Esophagus (tissue), 2 donors: ENCODE results near the gene SOX10. TPM values are rescaled to one million over a fixed set of nuclear protein-coding genes. Genes with fewer than 3 reads are reported as not detected.

Source experiments
- H3K27ac ChIP-seq, 2 donors: one replicate each; pipeline ENCODE4 v1.5.1; 2013; ENCODE audit warnings: low read depth in 2 of 2, mild to moderate bottlenecking in 2 of 2, inconsistent platforms in 1 of 2, low read length in 1 of 2, moderate library complexity in 1 of 2
- H3K27me3 ChIP-seq, 2 donors: one replicate each; pipeline ENCODE4 v1.6.1; 2013; ENCODE audit warnings: low read length in 2 of 2, control low read depth in 1 of 2, mild to moderate bottlenecking in 1 of 2; ENCODE audit not compliant: insufficient read depth in 2 of 2, control insufficient read depth in 1 of 2
- H3K36me3 ChIP-seq, 2 donors: one replicate each; pipeline ENCODE4 v1.6.1; 2013; ENCODE audit warnings: low read length in 1 of 2; ENCODE audit not compliant: control insufficient read depth in 2 of 2, insufficient read depth in 2 of 2
- H3K4me1 ChIP-seq, 2 donors: one replicate each; pipeline ENCODE4 v1.6.1; 2013; ENCODE audit warnings: low read length in 1 of 2; ENCODE audit not compliant: control insufficient read depth in 2 of 2, insufficient read depth in 2 of 2
- H3K4me3 ChIP-seq, 2 donors: one replicate each; pipeline ENCODE4 v1.5.1; 2013; ENCODE audit warnings: low read length in 2 of 2, mild to moderate bottlenecking in 2 of 2, low read depth in 1 of 2, moderate library complexity in 1 of 2
- H3K9me3 ChIP-seq, 2 donors: one replicate each; pipeline ENCODE4 v1.6.1; 2013; ENCODE audit warnings: mild to moderate bottlenecking in 2 of 2, low read depth in 1 of 2, low read length in 1 of 2, moderate library complexity in 1 of 2; ENCODE audit not compliant: control insufficient read depth in 2 of 2, insufficient read depth in 1 of 2
- WGBS, 2 donors: extraction: QIAGEN DNeasy Blood & Tissue Kit; methylation state at CpG; one replicate each; pipeline ENCODE4 v1.1.7; 2013; 5-methylcytosine and 5-hydroxymethylcytosine counted together
- polyA plus RNA-seq, 2 donors: library from polyadenylated mRNA; stranded (reverse); fragments of 200-250 nt; gene quantifications; one replicate each; pipeline ENCODE4 v1.2.3, GENCODE V29; 2013
- donor health status: healthy with polysubstance abuse.
- donor health status: Bipolar disorder and iron deficiency.

SOX10 gene
- polyA plus RNA-seq, 2 donors = 0.63 to 0.99 TPM

- peak overlapping the region in 1 of 2 donors; percentile 23 for H3K4me3 ChIP-seq
These were observed 32.1 kb upstream of the SOX10 start for GRCh38 chr22:38016182-38017151.

GRCh38 chr22:38014083-38014482, 29.7 kb upstream of the SOX10 start:
- WGBS, 2 donors = 97 to 100% methylated on average over 1 of the region's 1 CpG
- no peaks in the 10 kb centered on the region for H3K27me3 ChIP-seq
- H3K27ac ChIP-seq = no peak overlapping the region

More at GRCh38 chr22:38016182-38017151, 32.1 kb upstream of the SOX10 start:
- Histone ChIP-seq H3K27ac (peak overlapping the region; percentile 19 to 87), H3K4me1 (peaks cover 6 to 14% of the 10 kb centered on the region in 2 donors), H3K27me3 (no peaks in the 10 kb centered on the region), H3K9me3 (no peaks in the 10 kb centered on the region), H3K36me3 (no peaks in the 10 kb centered on the region)
- WGBS, 2 donors = 33 to 40% methylated on average over 29 to 33 of the region's 33 CpGs

GRCh38 chr22:38012604-38013072, 28.3 kb upstream of the SOX10 start:
- H3K27ac ChIP-seq = no peak overlapping the region
- H3K27me3 ChIP-seq = no peaks in the 10 kb centered on the region
- H3K4me1 ChIP-seq = peaks cover 6 to 14% of the 10 kb centered on the region in 2 donors
- no peaks in the 10 kb centered on the region for H3K9me3 ChIP-seq
- H3K4me3 ChIP-seq = no peak overlapping the region
- H3K36me3 ChIP-seq = no peaks in the 10 kb centered on the region
- 79 to 89% methylated on average over 7 of the region's 7 CpGs for WGBS, 2 donors

More at GRCh38 chr22:38014083-38014482, 29.7 kb upstream of the SOX10 start:
- no peaks in the 10 kb centered on the region for H3K36me3 ChIP-seq
- H3K4me3 ChIP-seq = no peak overlapping the region
- H3K4me1 ChIP-seq = peaks cover 6 to 14% of the 10 kb centered on the region in 2 donors
- no peaks in the 10 kb centered on the region for H3K9me3 ChIP-seq

- Histone ChIP-seq H3K27ac (no peak overlapping the region), H3K4me3 (no peak overlapping the region), H3K4me1 (no peaks in the 10 kb centered on the region), H3K9me3 (no peaks in the 10 kb centered on the region), H3K36me3 (no peaks in the 10 kb centered on the region), H3K27me3 (no peaks in the 10 kb centered on the region)
- 74 to 75% methylated on average over 14 of the region's 14 CpGs for WGBS, 2 donors
These were observed 24.8 kb upstream of the SOX10 start for GRCh38 chr22:38009000-38009806.

- Histone ChIP-seq H3K27me3 (no peaks in the 10 kb centered on the region), H3K36me3 (no peaks in the 10 kb centered on the region), H3K27ac (no peak overlapping the region), H3K4me3 (no peak overlapping the region), H3K4me1 (no peaks in the 10 kb centered on the region), H3K9me3 (no peaks in the 10 kb centered on the region)
- 88 to 89% methylated on average over 13 of the region's 13 CpGs for WGBS, 2 donors
These were observed 23.1 kb upstream of the SOX10 start for GRCh38 chr22:38007330-38007902.

- no peak overlapping the region for H3K4me3 ChIP-seq
- H3K36me3 ChIP-seq = no peaks in the 10 kb centered on the region
- H3K9me3 ChIP-seq = no peaks in the 10 kb centered on the region
- H3K27ac ChIP-seq = no peak overlapping the region
- 90 to 96% methylated on average over 3 of the region's 3 CpGs for WGBS, 2 donors
- no peaks in the 10 kb centered on the region for H3K27me3 ChIP-seq
- H3K4me1 ChIP-seq = no peaks in the 10 kb centered on the region
These were observed 22.6 kb upstream of the SOX10 start for GRCh38 chr22:38006906-38007305.

GRCh38 chr22:38005943-38006342, 21.6 kb upstream of the SOX10 start:
- H3K36me3 ChIP-seq = no peaks in the 10 kb centered on the region
- 92% methylated on average over 6 of the region's 6 CpGs for WGBS, 2 donors
- H3K4me1 ChIP-seq = no peaks in the 10 kb centered on the region
- H3K9me3 ChIP-seq = no peaks in the 10 kb centered on the region
- H3K27me3 ChIP-seq = no peaks in the 10 kb centered on the region
- no peak overlapping the region for H3K4me3 ChIP-seq
- no peak overlapping the region for H3K27ac ChIP-seq

GRCh38 chr22:37999640-38000272, 15.4 kb upstream of the SOX10 start:
- Histone ChIP-seq H3K4me3 (no peak overlapping the region), H3K9me3 (no peaks in the 10 kb centered on the region), H3K36me3 (no peaks in the 10 kb centered on the region), H3K4me1 (peaks cover 0 to 35% of the 10 kb centered on the region in 2 donors), H3K27ac (peak overlapping the region in 1 of 2 donors; percentile 63), H3K27me3 (no peaks in the 10 kb centered on the region)
- whole genome bisulfite sequencing, 2 donors = 35 to 51% methylated on average over 16 of the region's 16 CpGs

- Histone ChIP-seq H3K36me3 (no peaks in the 10 kb centered on the region), H3K27ac (peak overlapping the region in 1 of 2 donors; percentile 63), H3K4me1 (peaks cover 0 to 35% of the 10 kb centered on the region in 2 donors), H3K4me3 (no peak overlapping the region), H3K27me3 (no peaks in the 10 kb centered on the region), H3K9me3 (no peaks in the 10 kb centered on the region)
- WGBS, 2 donors = 48 to 56% methylated on average over 10 of the region's 10 CpGs
These were observed 14.9 kb upstream of the SOX10 start for GRCh38 chr22:37999236-37999635.
